HG02759 (cell line): Measurements from ENCODE around the gene BICD2.
A peak's percentile ranks its signal among the peaks of the same experiment; 100 is the strongest.

Experiments
- ATAC-seq: cut with Tn5 transposase; IDR thresholded peaks from one replicate; pipeline ENCODE4 v1.9.1; 2021; ENCODE audit warnings: mild to moderate bottlenecking, moderate library complexity; ENCODE audit not compliant: unreplicated experiment

BICD2 gene

GRCh38 chr9:92749071-92749933, 15.3 kb downstream of the BICD2 start:
- no peak for ATAC-seq

GRCh38 chr9:92748233-92748497, 16.5 kb downstream of the BICD2 start:
- no peak for ATAC-seq

DNA sequence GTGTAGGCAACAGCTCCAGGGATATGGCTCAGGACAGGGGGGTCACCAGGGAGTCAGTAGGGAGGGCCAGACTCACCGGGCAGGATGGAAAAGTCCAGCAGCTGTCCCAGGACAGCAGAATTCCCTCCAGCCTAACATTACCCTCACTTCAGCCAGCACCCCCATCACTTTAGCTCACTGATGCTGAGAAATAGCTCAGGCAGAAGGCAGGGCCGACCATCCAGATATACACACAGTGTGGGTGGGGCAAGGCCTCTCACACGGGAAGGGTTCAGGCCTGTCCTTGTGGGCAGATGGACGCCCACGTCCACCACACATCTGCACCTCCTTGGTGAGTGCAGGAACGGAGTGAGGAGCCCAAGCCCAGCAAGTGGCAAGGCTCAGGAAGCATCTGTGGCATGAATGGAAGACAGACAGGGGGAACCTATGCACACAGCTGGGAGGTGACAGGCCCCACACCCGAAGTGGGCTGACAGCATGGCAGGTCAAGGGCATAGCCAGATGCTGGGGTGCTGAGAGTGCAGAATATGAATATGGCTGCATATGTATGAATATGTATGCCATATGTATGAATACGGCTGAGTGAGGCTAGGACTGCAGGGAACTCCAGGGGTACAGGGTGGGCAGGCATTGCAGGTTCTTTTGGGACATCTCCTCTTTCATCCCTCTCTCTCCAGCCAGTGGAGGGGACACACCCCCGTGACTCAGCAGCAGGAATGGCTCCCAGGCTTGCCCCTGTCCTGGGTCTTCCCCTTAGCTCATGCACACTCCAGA, 17.0 kb downstream of the BICD2 start:
- ATAC-seq, result no peak

GRCh38 chr9:92746567-92747458, 17.8 kb downstream of the BICD2 start:
- ATAC-seq, result no peak

GRCh38 chr9:92745881-92746280, 18.8 kb downstream of the BICD2 start:
- ATAC-seq, result no peak

DNA sequence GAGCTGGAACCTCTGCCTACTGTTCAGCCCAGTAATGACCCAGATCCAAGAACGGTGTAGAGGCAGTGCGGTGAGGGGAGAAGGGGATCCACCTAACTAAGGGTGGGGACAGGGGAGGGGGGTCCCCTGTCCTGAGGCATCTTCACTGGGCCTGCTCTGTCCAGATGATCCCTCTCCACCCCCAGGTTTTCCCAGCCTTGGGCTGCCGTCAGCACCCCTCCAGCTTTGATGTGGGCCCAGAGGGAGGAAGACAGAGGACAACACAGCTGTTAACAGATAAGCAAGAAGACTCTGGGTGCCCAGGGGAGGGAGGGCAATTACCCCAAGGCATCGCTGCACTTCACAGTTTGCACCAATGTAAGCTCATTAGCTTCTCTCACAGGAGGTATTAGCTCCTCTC, 19.3 kb downstream of the BICD2 start:
- ATAC-seq, result no peak

DNA sequence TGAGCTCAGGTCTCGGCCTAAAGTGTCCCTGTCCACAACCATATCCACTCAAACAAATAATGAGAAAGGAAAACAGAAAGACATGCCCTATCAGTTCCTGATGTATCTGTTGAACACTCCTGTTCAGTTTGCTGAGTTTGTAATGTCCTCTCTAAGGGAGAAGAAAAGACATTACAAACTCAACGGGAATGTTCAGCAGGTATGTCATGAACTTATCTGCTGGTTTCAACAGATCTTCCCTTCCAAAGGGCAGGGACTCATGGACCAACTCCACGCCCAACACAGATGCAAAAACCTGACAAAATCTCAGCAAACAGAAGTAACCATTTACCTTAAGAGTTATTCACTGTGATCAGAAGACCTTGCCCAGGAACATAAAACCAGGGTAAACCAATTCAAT, 23.7 kb downstream of the BICD2 start:
- no peak for ATAC-seq

DNA sequence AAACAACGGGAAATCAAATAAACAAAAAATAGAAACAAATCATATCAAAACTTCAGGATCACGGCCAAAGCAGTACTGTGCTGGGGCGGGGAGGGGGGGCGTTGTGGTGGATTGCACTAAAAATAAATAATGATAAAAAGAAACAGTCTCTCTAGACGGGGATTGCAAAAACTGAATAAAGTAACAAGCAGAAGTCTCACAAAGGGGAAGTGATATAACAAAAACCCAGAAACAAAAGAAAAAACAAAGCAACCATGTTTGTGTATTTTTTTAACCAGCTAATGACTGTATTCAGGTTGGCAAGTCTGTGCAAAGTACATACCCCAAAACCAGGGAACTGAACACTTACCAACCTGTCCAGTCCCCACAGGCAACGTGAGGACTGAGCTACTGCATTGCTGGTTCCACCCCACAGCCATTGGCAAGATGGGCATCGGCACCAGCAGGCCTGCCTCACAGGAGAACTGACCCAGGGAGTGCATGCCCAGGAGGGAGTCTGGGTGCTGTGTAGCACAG, 24.1 kb downstream of the BICD2 start:
- peak; percentile 47 for ATAC-seq

- no peak for ATAC-seq
These were observed 24.6 kb downstream of the BICD2 start for GRCh38 chr9:92740009-92740408.

DNA sequence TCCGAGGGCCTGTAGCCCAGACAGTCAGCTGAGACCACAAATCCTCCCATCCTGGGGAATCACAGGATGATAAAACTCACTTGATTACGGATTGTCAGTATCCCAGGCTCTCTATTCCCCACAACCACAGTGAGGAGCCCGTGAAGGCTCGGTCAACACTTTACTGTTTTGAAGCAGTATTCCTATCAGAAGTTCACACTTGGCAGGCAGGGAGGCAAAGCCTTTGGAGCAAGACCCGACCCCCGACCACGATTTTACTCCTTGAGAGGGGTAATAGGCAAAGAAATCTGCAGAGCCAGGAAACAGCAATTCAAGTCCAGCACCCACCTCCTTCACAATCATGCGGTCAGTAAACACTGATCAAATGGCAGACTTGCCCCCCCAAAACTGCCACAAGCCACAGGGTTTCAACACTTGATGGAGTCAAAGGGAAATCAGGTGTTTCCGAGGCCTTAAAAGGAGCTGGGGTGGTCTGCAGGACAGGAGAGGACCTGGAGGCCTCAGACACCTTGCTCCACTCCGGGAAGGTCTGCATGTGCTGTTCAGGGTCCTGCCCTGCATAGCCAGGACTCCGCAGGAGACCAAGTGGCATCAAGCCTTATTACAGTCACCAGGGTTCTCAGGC, 25.2 kb downstream of the BICD2 start:
- ATAC-seq, result no peak

GRCh38 chr9:92738661-92739081, 26.0 kb downstream of the BICD2 start:
- no peak for ATAC-seq

DNA sequence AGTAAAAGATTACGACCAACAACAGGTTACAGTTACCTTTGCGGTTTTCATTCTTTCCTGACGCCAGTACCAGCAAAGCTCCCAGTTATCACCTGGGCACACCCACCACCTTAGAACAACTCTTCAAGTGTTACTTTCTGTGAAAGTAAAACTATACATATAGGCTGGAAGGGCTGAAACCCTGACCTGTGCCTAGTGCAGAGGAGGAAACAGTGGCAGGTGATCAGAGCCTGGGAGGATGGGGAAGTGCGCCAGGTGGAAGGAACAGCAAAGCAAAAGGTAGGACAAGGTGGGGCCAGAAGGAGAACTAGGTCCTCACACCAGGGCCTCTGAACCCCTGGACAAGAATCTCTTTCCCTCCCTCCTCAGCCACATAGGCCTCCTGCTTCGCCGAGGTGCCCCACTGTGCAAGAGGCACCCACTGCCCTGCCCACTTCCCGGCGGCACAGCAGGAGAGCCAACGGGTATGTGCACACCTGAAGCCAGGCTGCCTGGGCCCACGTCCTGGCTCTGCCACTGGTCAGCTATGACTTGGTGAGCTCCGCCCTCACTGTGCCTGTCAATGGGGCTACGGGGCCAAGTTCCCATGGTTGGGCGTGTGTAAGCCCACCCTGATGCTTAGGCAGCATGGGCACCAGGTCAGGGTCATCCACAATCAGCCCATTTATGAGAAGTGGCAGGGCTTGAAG, 26.9 kb downstream of the BICD2 start:
- ATAC-seq, result no peak

DNA sequence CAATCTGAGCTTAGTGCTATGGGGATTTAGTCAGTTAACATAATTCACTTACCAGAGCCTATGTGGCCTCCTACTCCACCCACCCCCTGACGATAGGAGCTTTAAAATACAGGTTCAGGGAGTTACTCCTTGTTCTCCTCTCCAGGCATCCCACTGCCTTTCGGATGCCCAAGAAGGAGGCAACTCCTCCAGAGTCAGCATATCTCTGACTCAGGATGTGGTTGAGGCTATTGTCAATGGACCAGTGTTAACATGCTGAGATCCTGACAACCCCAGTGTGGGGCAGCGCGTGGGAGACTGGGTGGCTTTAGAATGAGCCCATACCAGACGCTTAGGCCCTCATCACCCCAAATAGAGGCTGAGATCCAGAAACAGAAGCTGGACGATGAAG, 27.4 kb downstream of the BICD2 start:
- ATAC-seq, result no peak

DNA sequence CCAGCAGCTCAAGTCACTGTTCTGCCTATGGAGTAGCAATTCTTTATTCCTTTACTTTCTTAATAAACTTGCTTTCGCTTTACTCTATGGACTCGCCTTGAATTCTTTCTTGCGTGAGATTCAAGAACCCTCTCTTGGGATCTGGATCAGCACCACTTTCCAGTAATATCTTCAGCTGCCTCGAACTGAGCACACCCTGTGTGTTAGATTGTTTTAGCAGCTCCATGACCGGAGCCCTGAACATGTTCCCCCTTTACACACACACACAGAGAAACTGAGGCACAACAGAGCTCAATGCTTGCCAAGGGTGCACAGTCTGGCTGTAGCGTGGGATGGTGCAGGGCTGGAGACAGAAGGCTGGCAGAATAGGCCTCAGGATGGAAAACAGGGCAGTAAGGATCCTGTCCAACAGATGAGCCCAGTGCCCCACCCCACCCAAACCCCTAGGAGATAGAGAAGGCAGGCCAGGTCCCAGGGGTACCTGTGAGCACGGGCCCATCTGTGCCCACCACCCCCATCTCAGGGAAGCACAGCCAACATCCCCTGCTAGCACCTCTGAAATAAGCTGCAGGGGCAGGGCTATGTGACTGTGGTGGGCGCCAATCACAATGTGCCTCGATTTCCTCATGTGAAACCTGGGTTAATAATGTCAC, 27.9 kb downstream of the BICD2 start:
- no peak for ATAC-seq

DNA sequence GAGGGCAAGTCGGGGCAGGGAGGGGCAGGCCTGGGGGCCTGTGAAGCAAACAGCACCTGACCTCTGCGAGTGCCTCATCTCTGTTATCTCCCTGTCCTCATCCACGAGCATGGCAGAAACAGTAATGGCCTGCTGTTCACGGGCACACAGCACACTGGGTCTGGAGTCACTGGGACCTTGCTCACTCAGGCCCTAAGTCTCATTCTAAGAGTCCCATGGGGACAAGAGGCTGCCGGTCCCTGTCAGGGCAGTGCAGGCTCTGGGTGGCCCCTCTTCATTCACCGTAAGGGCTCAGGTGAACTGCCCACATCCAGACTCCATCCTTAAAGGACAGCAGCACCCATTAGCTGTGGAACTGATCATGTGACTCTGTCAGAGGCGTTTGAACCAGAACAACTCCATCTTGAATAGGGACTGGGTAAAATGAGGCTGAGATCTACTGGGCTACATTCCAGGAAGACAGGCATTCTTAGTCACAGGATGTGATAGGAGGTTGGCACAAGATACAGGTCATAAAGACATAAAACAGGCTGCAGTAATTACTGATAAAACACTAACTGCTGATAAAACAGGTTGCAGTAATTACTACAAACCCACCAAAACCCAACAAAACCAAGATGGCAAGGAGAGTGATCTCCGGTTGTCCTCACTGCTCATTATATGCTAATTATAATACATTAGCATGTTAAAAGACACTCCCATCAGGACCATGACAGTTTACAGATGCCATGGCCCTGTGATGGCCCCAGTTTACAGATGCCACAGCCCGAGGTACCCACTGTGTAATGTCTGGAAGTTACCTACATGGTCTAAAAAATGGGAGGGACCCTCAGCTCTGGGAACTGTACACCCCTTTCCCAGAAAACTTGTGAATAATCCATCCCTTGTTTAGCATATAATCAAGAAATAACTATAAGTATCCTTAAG, 28.7 kb downstream of the BICD2 start:
- ATAC-seq, result no peak

- no peak for ATAC-seq
These were observed 29.6 kb downstream of the BICD2 start for GRCh38 chr9:92734931-92735635.

GRCh38 chr9:92730897-92731296, 33.7 kb downstream of the BICD2 start:
- no peak for ATAC-seq

DNA sequence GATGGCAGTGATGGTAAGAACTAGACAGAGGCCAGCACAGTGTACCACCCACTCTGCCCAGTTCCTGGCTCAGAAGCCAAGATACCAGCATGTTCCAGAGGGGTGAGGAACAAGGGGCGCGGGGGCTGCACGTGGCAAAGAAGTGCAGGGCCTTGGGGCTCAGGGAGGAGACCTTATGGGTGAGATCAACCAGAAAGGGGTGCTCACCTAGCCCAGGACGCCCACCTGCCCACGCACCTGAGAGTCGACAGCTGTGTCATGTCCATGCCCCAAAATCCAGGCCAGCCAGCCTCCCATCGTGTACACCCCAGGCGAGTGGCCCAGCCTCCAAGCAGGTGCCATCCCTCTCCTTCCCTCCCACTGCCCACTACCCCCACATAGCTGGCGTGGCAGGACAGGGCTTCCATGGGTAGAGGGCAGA, 34.9 kb downstream of the BICD2 start:
- ATAC-seq, result no peak
